ENCODE measurements around the gene MYT1.
"Not testable (repeated sequence)": the region's sequence is repeated elsewhere in the genome, so short reads cannot be mapped to it uniquely, and the experiment has no call there.

- not testable (repeated sequence) for TF ChIP-seq CTCF (IDR thresholded peaks at IDR 0.05; ENCODE audit: low read length); EZH2 (optimal IDR thresholded peaks at IDR 0.05; ENCODE audit: low read depth, low read length)
Observed at GRCh38 chr20:64187213-64187612, 23.0 kb downstream of the MYT1 start.
